Adipocyte (in vitro differentiated cells): Measurements from ENCODE around the gene GPR137C.

ENCODE experiments used
- DNase-seq: peaks from one replicate; pipeline ENCODE4 v3.0.0-alpha.2; 2015; ENCODE audit warnings: low read depth
- H3K27me3 ChIP-seq: replicated peaks from 2 replicates; pipeline ENCODE4 v1.7.0; 2013; ENCODE audit warnings: mild to moderate bottlenecking, low read length, moderate library complexity; ENCODE audit not compliant: control insufficient read depth, insufficient read depth
- H3K36me3 ChIP-seq: 2 replicates; pipeline ENCODE4 v1.7.0; 2013; ENCODE audit warnings: low read length, mild to moderate bottlenecking, moderate library complexity; ENCODE audit not compliant: control insufficient read depth, insufficient read depth, severe bottlenecking
- H3K4me1 ChIP-seq: 2 replicates; pipeline ENCODE4 v1.7.0; 2013; ENCODE audit warnings: mild to moderate bottlenecking, low read length, moderate library complexity; ENCODE audit not compliant: control insufficient read depth, insufficient read depth
- H3K4me3 ChIP-seq: 2 replicates; pipeline ENCODE4 v1.7.0; 2013; ENCODE audit warnings: mild to moderate bottlenecking, low read length, moderate library complexity
- H3K9ac ChIP-seq: 2 replicates; pipeline ENCODE4 v1.7.0; 2013; ENCODE audit warnings: mild to moderate bottlenecking, low read length, moderate library complexity
- H3K9me3 ChIP-seq: 2 replicates; pipeline ENCODE4 v1.7.0; 2013; ENCODE audit warnings: mild to moderate bottlenecking, low read length, moderate library complexity; ENCODE audit not compliant: control insufficient read depth

The GPR137C gene

GRCh38 chr14:52575858-52576257, 23.2 kb downstream of the GPR137C start:
- no peak for DNase-seq

GRCh38 chr14:52583544-52583943, 30.9 kb downstream of the GPR137C start:
- Histone ChIP-seq H3K9ac (no peak overlapping the region), H3K36me3 (no peaks in the 10 kb centered on the region)
- DNase-seq = no peak

More at GRCh38 chr14:52575858-52576257, 23.2 kb downstream of the GPR137C start:
- H3K9ac ChIP-seq = no peak overlapping the region
- no peak overlapping the region for H3K4me3 ChIP-seq
- H3K9me3 ChIP-seq = peaks cover 10% of the 10 kb centered on the region
- H3K27me3 ChIP-seq = no peaks in the 10 kb centered on the region
- no peaks in the 10 kb centered on the region for H3K4me1 ChIP-seq
- no peaks in the 10 kb centered on the region for H3K36me3 ChIP-seq

GRCh38 chr14:52589646-52590045, 37.0 kb downstream of the GPR137C start:
- Histone ChIP-seq H3K27me3 (no peaks in the 10 kb centered on the region), H3K4me3 (no peak overlapping the region), H3K36me3 (no peaks in the 10 kb centered on the region), H3K4me1 (no peaks in the 10 kb centered on the region), H3K9ac (no peak overlapping the region), H3K9me3 (peaks cover 7% of the 10 kb centered on the region)
- no peak for DNase-seq

More at GRCh38 chr14:52583544-52583943, 30.9 kb downstream of the GPR137C start:
- Histone ChIP-seq H3K4me1 (no peaks in the 10 kb centered on the region), H3K4me3 (no peak overlapping the region), H3K9me3 (no peaks in the 10 kb centered on the region), H3K27me3 (no peaks in the 10 kb centered on the region)

- H3K4me1 ChIP-seq = no peaks in the 10 kb centered on the region
- H3K36me3 ChIP-seq = no peaks in the 10 kb centered on the region
- DNase-seq = no peak
- no peak overlapping the region for H3K9ac ChIP-seq
- no peaks in the 10 kb centered on the region for H3K27me3 ChIP-seq
- H3K9me3 ChIP-seq = peaks cover 8% of the 10 kb centered on the region
- no peak overlapping the region for H3K4me3 ChIP-seq
Observed at GRCh38 chr14:52590318-52590717, 37.7 kb downstream of the GPR137C start.

GRCh38 chr14:52596320-52596719, 43.7 kb downstream of the GPR137C start:
- Histone ChIP-seq H3K9ac (no peak overlapping the region), H3K9me3 (peaks cover 8% of the 10 kb centered on the region), H3K36me3 (no peaks in the 10 kb centered on the region), H3K27me3 (no peaks in the 10 kb centered on the region), H3K4me3 (no peak overlapping the region), H3K4me1 (no peaks in the 10 kb centered on the region)
- DNase-seq = no peak

GRCh38 chr14:52596861-52597260, 44.2 kb downstream of the GPR137C start:
- DNase-seq = no peak
- no peak overlapping the region for H3K4me3 ChIP-seq
- peaks cover 8% of the 10 kb centered on the region for H3K9me3 ChIP-seq
- no peaks in the 10 kb centered on the region for H3K27me3 ChIP-seq
- no peaks in the 10 kb centered on the region for H3K4me1 ChIP-seq
- H3K9ac ChIP-seq = no peak overlapping the region
- no peaks in the 10 kb centered on the region for H3K36me3 ChIP-seq

- Histone ChIP-seq H3K36me3 (no peaks in the 10 kb centered on the region), H3K27me3 (no peaks in the 10 kb centered on the region), H3K9me3 (peaks cover 8% of the 10 kb centered on the region), H3K4me3 (no peak overlapping the region), H3K4me1 (no peaks in the 10 kb centered on the region), H3K9ac (no peak overlapping the region)
- no peak for DNase-seq
Observed at GRCh38 chr14:52598568-52598967, 45.9 kb downstream of the GPR137C start.

- DNase-seq = no peak
- Histone ChIP-seq H3K4me1 (no peaks in the 10 kb centered on the region), H3K36me3 (no peaks in the 10 kb centered on the region)
Observed at GRCh38 chr14:52599974-52600373, 47.3 kb downstream of the GPR137C start.

GRCh38 chr14:52602131-52602530, 49.5 kb downstream of the GPR137C start:
- H3K27me3 ChIP-seq = no peaks in the 10 kb centered on the region
- H3K9ac ChIP-seq = no peak overlapping the region
- no peak overlapping the region for H3K4me3 ChIP-seq
- DNase-seq = no peak
- H3K4me1 ChIP-seq = no peaks in the 10 kb centered on the region
- no peaks in the 10 kb centered on the region for H3K36me3 ChIP-seq
- peaks cover 19% of the 10 kb centered on the region for H3K9me3 ChIP-seq

More at GRCh38 chr14:52599974-52600373, 47.3 kb downstream of the GPR137C start:
- peaks cover 10% of the 10 kb centered on the region for H3K9me3 ChIP-seq
- H3K27me3 ChIP-seq = no peaks in the 10 kb centered on the region
- H3K9ac ChIP-seq = no peak overlapping the region
- H3K4me3 ChIP-seq = no peak overlapping the region

GRCh38 chr14:52607061-52607460, 54.4 kb downstream of the GPR137C start:
- H3K4me1 ChIP-seq = no peaks in the 10 kb centered on the region
- no peaks in the 10 kb centered on the region for H3K27me3 ChIP-seq
- no peak for DNase-seq
- H3K4me3 ChIP-seq = no peak overlapping the region
- H3K36me3 ChIP-seq = no peaks in the 10 kb centered on the region
- H3K9ac ChIP-seq = no peak overlapping the region
- H3K9me3 ChIP-seq = peaks cover 19% of the 10 kb centered on the region

- no peak overlapping the region for H3K4me3 ChIP-seq
- no peak for DNase-seq
- H3K9ac ChIP-seq = no peak overlapping the region
- no peaks in the 10 kb centered on the region for H3K36me3 ChIP-seq
- no peaks in the 10 kb centered on the region for H3K27me3 ChIP-seq
- no peaks in the 10 kb centered on the region for H3K4me1 ChIP-seq
- H3K9me3 ChIP-seq = peaks cover 13% of the 10 kb centered on the region
Observed at GRCh38 chr14:52609445-52610044, 56.9 kb downstream of the GPR137C start.

GRCh38 chr14:52610187-52610586, 57.6 kb downstream of the GPR137C start:
- Histone ChIP-seq H3K4me3 (no peak overlapping the region), H3K4me1 (no peaks in the 10 kb centered on the region), H3K9me3 (peaks cover 7% of the 10 kb centered on the region), H3K9ac (no peak overlapping the region), H3K27me3 (no peaks in the 10 kb centered on the region), H3K36me3 (no peaks in the 10 kb centered on the region)
- DNase-seq = no peak
